Pulmonary artery endothelial cell (primary cell): ENCODE results near the gene SGCD. TPM values are rescaled to one million over a fixed set of nuclear protein-coding genes. Genes with fewer than 3 reads are reported as not detected.

Experiments used
- DNase-seq: peaks from one replicate; pipeline ENCODE4 v3.0.0-alpha.2; 2011; ENCODE audit warnings: low read depth, low spot score
- total RNA-seq: library from RNA; depleted of rRNA; stranded (reverse); fragments of >200 nt; gene quantifications from 2 replicates; pipeline ENCODE4 v1.2.3, GENCODE V29; 2014

Gene SGCD
- total RNA-seq: not detected in 2 replicates

DNA sequence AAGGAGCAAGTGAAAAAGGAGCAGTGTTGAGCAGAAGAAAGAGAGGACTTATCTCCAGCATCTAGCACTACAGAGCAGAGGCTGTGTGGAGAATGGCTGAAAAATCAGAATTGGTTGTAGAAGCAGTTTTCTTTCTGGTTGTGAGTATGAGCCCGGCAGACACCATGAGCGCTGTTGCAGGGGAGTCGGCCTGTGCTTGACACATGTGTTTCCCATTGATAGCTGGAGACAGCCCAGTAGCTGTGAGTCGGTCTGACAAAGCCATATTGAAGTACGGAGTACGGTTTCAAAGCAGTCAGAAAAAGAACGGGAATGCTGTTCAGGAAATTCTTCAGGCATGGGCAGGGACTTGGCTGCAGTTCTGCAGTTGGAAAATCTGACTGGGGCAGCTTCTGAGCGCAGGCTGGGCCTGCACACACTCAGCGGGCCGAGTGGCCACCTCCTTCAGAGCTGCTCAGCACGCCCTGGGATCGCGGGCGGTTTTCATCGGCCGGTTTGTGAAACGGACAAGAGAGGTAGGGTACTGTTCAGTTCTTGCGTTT lies at the start of gene SGCD:
SGCD (plus strand) TSS at position 447 of the 542 bp plus-strand sequence.
- DNase-seq: no peak

GRCh38 chr5:156277290-156277689 lies 49.7 kb upstream of the SGCD start:
- no peak for DNase-seq

DNA sequence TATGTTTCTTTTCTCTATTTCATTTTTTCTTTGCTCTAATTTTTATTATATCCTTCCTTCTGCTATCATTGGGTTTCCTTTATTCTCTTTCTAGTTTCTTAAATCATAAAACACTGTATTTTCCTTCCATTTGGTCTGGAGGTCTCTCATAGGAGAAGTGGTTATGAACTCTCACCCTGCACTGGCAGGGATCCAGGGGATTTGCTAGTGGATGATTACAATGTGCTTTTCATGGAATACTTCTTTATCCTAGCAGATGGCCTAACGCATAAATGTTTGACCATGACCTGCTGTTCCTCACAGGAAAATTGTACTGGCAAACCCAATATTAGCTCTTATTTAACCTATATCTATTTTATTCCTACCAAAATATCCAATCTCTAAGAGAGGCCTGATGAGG lies 31.5 kb upstream of the SGCD start:
- no peak for DNase-seq

DNA sequence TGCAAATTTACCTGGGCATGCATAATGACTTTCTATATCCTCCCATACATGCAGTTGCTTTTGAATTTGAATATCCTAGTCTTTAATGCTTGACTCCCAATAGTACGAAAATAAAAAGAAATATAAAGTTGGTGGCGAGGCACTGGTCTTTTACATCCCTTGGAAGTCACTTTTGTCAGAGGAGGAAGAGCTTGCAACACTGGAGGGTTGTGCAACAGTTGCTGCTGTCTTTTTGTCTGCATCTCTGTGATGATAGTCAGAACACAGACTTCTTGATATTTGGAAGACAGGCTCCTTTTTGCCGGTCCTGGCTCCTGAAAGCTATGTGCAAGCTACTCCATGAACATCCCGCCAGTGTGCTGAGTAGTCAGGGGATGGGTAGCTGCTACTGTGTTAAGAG lies 16.8 kb upstream of the SGCD start:
- no peak for DNase-seq

GRCh38 chr5:156312897-156313694 lies 13.9 kb upstream of the SGCD start:
- DNase-seq: no peak

DNA sequence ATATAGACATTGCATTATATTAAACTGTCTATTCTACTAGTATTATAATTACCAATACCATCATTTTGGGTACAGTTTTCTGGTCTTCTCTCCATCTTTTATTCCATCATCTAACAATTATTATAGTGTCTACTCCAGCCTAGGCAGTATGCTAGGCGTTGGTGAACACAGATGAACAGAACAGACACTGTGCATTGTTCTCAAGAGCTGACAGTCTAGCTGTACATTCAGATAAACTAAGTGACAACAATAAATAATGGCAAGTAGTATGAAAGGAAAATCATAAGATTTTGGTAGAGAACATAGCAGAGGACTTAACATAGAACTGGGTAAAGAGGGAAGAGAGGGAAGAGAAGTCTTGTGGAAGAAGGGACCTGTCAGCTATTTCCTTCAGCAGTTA lies 12.5 kb upstream of the SGCD start:
- no peak for DNase-seq

DNA sequence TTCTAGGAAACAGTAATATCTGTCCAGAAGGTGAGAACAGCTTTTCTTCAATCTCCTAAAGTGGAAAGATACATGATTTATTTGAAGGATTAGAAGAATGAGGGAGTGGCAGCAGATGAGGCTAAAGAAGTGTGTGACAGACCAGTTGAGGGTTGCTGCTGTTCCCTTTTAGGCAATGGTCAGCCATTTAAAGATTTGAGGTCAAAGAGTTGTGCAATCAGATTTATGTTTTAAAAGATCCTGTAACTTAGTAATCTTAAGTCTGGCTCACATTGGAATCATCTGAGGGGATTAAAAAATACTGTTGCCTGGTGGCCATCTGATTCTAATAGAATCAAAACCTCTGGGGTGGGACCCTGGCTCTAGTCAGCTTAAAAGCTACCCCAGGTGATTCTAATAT lies 4.3 kb upstream of the SGCD start:
- no peak for DNase-seq

DNA sequence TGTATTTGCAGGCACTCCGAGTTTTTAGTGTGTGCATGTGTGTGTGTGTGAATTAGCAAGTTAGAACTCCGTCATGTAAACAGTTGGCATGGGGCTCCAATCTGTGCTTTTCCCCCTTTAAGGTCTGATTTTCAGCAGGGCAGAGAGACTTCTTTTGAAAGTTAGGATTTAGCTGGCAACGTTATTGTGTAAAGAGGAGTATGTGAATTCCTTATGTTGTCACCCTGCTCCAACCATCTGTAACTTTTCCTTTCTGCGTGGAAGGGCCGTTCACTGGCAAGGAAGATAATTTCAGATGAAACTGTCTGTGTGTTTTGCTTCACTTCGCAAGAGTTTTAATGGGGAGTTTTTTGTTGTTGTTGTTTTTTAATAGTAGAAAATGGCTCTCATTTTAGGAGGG lies 332 bp downstream of the SGCD start:
- no peak for DNase-seq

DNA sequence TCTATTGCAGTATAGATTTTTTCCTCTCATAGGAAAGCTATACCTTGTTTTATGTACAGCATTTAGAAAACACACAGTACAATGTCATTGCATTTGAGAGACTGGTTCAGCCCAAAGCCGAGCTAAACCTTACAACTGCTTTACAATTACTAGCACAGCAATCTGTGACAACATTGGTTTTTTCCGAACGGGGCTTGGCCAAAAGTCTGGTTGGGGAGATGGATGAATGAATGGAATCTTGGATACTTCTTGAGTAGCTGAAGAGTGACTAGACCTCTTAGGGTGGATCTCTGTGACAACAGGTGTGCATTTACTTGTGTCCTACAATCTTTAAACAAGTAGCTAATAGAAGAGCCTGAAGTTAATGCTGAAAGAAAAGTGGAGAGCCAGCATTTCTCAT lies 1.2 kb downstream of the SGCD start:
- no peak for DNase-seq

DNA sequence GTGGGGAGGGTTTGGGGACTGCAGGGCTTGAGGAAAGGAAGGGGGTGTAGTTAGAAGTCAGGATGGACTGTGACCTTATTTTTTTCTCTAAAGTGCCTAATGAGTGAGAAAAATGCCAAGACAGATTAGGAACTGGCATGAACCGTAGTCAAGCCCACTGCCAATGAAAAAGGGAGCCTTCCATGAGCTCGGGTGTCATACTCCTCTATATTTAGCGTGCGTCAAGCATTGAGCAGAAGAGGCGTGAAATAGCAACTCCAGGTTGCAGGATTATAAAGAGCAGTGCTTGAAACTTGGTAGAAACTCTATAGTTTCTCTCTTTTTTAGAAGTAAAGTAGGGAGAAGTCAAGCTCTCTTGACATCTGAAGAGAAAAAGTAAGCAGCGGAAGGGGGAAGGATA lies 1.8 kb downstream of the SGCD start:
- no peak for DNase-seq

GRCh38 chr5:156329171-156329611 lies 2.2 kb downstream of the SGCD start:
- no peak for DNase-seq

GRCh38 chr5:156330141-156330870 lies 3.3 kb downstream of the SGCD start:
- DNase-seq: no peak

DNA sequence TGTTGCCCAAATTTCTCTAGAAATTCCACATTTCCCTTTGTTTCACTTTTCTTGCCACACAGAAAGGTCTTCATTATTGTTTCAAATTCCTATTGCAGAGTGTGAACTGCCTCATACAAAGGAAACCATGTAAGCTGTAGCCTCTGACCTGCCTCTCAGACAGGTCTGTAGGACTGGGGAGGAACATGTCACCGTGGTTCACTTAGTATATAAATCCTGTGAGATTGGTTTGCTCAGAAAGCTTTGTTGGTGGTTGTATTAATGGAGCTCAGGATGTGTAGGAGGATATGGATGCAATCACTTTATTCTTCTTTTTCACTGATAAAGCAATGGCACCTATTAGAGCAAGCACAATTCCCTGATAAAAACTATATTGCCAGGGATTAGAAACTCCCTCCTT lies 4.2 kb downstream of the SGCD start:
- DNase-seq: no peak

DNA sequence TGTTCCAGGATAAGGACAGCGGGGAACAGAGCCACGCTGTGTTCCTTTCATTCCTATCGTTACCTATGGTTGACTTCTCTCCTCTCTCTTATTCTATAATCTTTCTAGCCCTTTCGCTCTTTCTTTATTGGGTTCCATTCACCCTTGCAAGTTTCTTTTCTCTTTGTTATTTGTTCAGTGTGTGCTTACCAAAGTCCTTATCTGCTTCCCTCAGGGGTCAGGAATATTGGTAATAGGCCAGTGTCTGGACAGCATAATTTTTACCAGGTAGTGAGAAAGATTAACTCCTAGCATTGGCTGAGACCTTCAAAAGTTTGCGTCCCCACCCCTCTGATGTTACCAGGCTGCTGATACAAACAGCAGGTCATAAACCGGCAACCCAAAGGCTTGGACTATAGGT lies 4.9 kb downstream of the SGCD start:
- no peak for DNase-seq

DNA sequence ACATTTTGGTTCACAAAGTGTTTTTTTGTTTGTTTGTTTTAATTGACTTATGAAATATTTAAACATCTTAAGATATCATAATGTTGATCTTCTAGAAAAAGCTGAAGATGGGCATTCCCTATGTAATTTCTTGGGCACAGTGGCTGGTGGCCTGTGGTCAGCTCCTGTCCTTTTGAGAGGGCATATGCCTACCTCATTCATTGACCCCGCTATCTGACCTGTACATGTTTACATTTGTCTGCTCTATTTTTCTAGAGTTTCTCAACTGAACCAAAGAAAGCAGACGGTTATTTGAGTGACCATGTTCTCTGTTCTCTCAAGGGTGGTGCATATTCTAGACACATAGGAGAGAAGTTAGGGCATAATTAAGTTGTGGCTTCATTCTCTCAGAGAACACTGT lies 5.3 kb downstream of the SGCD start:
- no peak for DNase-seq

DNA sequence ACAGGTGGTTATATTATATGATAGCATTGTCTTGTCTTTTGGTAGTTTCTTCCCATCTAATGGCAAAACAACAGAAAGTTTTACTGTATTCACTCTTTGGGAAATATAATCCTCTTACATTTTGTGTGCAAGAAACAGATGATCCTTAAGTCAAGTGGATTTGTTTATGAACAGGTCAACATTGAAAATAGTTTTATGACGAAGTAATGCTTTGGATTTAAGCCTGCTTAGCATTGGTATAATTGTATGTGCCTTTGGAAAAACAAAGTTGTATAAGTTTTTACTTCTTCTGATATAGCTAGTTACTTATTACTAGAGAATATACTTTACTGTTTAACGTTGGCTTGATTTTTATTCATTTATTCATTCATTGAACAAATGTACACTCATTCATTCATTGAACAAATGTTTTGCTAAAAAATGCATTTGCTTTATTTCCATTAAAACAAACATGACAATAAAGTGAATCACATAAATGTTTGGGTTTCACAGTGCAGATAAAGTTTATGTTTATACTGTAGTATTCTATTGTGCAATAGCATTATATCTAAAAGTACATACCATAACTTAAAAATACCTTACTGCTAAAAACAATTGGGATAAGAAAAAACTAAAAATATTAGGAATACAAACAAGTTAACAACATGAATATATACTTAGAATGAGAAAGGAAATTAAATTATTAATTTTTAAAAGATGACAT lies 12.3 kb downstream of the SGCD start:
- no peak for DNase-seq

DNA sequence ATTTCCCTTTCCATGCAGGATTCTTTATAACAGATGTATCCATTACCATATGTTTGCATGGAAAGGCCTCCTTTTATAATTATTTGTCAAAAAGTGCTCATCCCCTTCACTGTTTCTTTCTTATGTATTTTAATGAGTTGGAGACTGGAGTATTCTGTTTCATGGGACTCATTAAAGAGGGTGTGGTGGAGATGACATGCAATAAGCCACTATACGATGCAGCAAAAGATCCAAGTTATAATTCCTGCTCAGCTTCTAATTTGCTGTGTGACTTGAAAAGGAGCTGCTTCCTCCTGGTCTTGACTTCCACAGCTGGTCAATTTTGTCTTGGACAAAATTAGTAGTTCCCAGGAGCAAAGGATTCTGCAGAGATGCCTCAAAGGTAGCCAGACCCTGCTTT lies 13.9 kb downstream of the SGCD start:
- DNase-seq: no peak

DNA sequence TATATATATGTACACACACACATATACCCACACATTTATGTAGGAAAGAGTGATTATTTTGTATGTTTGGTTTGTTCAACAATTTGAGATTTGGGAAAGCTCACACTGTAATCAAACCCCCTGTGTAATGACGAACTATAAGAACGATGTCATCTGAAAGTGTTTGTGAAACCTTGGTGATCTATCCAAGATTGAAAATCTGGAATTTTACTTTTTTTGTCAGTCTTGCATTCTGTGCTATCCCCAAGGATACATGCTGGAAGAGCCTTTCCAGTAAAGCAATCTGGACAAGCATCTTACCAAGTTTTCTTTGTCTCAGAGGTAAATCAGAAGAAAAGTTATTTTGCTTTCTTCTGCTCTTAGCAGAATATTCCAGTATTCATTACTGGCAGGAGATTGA lies 23.3 kb downstream of the SGCD start:
- DNase-seq: no peak

DNA sequence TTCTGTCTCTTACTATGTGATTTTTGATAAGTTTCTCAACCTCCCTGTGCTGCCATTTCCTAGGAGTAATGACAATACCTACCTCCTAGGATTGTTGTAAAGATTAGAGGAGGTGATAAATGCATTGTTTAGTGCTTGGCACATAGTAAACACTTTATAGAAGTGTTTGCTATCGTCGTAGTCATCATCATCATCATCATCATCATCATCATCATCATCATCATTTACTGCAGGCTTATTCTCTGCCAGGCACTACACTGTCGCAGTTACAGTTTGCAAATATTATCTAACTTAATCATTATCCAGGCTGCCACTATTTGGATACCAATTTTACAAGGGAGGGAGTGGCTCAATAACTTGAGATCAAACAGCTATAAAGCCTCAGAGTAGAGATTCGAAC lies 24.5 kb downstream of the SGCD start:
- no peak for DNase-seq

DNA sequence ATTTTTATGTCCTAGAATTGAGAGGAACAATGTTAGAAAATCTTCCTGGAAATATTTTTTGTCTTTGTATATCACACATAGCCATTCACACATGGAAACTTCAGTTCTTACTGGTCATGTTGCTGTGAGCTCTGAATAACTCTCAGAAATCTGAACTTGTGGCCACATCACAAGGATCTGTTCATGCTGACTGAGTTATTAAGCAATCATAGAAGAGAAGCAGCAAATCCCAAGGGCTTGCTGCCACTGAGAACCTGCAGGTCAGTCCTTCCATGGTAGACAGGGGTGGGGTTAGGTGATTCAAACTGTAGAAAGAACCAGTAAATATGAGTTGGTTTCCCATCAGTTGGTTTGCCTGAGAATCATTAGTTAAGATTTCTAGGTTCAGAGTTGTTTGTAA lies 27.6 kb downstream of the SGCD start:
- DNase-seq: no peak

- no peak for DNase-seq
Measured at GRCh38 chr5:156356238-156356637, 29.3 kb downstream of the SGCD start.

DNA sequence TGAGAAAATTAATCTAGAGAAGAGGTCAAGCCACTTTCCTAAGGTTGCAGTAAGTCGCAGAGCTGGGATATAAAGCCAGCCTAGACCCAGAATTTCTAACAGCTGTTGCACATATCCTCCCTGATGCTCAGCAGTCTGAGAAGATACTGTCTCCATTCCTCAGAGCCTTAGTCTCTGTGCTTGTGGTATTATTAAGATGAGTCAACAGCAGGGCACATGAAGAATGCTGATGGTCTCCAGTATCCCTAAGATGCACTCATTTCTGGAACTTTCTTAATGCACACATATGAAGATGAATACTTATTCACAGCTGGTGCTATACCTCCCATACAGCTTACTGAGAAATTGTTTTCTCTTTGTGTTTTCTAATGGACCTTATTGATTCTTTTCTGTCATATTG lies 32.5 kb downstream of the SGCD start:
- no peak for DNase-seq
